ENCODE results near the gene PRDX4.

DNA sequence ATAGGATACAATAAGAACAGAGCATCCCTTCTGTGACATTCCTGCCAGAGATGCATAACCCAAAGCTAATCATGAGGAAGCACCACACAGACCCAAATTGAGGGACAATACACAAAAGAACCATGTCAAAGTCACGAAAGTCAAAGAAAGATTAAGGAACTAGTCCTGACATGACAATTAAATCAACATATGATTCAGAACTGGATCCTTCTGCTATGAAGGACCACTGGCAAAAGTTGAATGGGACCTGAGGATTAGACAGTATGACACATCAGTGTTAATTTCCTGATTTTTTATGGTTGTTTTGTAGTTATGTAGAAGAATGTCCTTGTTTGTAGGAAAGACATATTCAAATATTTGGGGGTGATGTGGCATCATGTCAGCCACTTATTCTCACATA, 61.9 kb downstream of the PRDX4 start:
- TF ChIP-seq, protein P1, sequence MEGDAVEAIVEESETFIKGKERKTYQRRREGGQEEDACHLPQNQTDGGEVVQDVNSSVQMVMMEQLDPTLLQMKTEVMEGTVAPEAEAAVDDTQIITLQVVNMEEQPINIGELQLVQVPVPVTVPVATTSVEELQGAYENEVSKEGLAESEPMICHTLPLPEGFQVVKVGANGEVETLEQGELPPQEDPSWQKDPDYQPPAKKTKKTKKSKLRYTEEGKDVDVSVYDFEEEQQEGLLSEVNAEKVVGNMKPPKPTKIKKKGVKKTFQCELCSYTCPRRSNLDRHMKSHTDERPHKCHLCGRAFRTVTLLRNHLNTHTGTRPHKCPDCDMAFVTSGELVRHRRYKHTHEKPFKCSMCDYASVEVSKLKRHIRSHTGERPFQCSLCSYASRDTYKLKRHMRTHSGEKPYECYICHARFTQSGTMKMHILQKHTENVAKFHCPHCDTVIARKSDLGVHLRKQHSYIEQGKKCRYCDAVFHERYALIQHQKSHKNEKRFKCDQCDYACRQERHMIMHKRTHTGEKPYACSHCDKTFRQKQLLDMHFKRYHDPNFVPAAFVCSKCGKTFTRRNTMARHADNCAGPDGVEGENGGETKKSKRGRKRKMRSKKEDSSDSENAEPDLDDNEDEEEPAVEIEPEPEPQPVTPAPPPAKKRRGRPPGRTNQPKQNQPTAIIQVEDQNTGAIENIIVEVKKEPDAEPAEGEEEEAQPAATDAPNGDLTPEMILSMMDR (IDR thresholded peaks at IDR 0.05): no peak
- no peak for TF ChIP-seq EZH2 (IDR thresholded peaks at IDR 0.05)
- TF ChIP-seq EZH2phosphoT487 (IDR thresholded peaks at IDR 0.05): no peak

All from neural progenitor cell (in vitro differentiated cells).